MCF 10A (cell line): ENCODE data around the gene ID2. TPM values are rescaled to one million over a fixed set of nuclear protein-coding genes. Genes with fewer than 3 reads are reported as not detected.

Experiments used
- BruUV-seq: library from RNA; stranded (reverse); fragments of 400-500 nt; replicated peaks from 2 replicates; lab custom pipeline; 2021; lab: Mats Ljungman, UMichigan
- CTCF ChIA-PET: fragments of 300-600 bp; sonication (Branson Sonifier 250); formaldehyde crosslinking; extraction: SDS; loops from one replicate; lab custom pipeline; 2021; ENCODE audit warnings: antibody characterized with exemption, inconsistent platforms; lab: Yijun Ruan, JAX
- POLR2A ChIA-PET: fragments of 300-600, 350-650 bp; sonication (Branson Sonifier 250); formaldehyde crosslinking; extraction: SDS; loops from one replicate; lab custom pipeline; 2020; ENCODE audit warnings: antibody characterized with exemption, inconsistent platforms; lab: Yijun Ruan, JAX
- DNase-seq: peaks from one replicate; pipeline ENCODE4 v3.0.0-alpha.2; 2018; ENCODE audit not compliant: unreplicated experiment
- H3K27ac Mint-ChIP-seq: one replicate; pipeline ENCODE4 v1.8.0; 2022; ENCODE audit warnings: mild to moderate bottlenecking, low read depth, mixed read lengths; ENCODE audit not compliant: unreplicated experiment
- H3K27me3 Mint-ChIP-seq: one replicate; pipeline ENCODE4 v1.8.0; 2022; ENCODE audit warnings: mixed read lengths; ENCODE audit not compliant: insufficient read depth, unreplicated experiment
- H3K36me3 Mint-ChIP-seq: one replicate; pipeline ENCODE4 v1.8.0; 2022; ENCODE audit warnings: mild to moderate bottlenecking, moderate library complexity, mixed read lengths; ENCODE audit not compliant: insufficient read depth, unreplicated experiment
- H3K4me1 Mint-ChIP-seq: one replicate; pipeline ENCODE4 v1.8.0; 2022; ENCODE audit warnings: mixed read lengths; ENCODE audit not compliant: insufficient read depth, unreplicated experiment
- H3K4me3 Mint-ChIP-seq: one replicate; pipeline ENCODE4 v1.8.0; 2022; ENCODE audit warnings: mild to moderate bottlenecking, moderate library complexity, mixed read lengths; ENCODE audit not compliant: unreplicated experiment
- H3K9me3 Mint-ChIP-seq: one replicate; pipeline ENCODE4 v1.8.0; 2022; ENCODE audit warnings: mixed read lengths; ENCODE audit not compliant: unreplicated experiment
- CTCF ChIP-seq: fragments of 200-600 bp; IDR thresholded peaks from one replicate; pipeline ENCODE4 v1.8.0; 2022; ENCODE audit warnings: antibody characterized with exemption, mild to moderate bottlenecking; ENCODE audit not compliant: unreplicated experiment
- intact Hi-C: fragments of 100-400 bp; cut with micrococcal nuclease; formaldehyde crosslinking; loops from 2 replicates; pipeline ENCODE4 v1.14.1; 2022
- total RNA-seq: library from RNA; stranded (reverse); gene quantifications from 2 replicates; pipeline ENCODE4 v1.2.3, GENCODE V29; 2022

The ID2 gene
- total RNA-seq, 1 experiment from 2014 or later, result 2.0 TPM

DNA sequence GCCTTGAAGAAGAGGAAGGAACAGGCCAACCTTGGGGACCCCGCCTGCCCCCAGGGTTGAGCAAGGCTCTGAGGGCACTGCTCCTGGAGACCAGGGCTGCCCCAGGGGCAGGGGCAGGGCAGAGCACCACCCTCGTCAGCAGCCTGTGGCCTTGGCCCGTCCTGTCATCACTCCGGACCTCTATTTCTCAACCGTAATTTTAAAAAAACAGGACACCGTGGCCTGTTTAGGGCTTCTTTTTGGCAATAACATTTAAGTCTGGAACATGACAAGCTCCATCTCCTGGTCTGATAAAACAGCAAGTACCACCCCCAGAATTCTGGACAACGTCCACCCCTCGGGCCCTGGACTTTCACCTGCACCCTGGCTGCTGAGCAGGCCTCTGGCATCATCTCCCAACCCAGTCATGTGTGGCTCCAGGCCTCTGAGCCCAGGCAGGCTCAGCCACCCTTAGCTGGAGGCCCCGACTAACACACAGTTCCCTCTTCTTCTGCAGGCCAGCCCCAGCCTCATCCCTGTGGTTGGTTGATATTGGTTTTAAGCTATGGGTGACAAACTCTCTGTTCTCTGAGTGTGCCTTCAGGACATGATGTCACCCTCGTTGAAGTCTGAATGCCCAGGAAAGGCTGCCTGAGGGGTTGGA is 22.6 kb upstream of the ID2 start:
- Mint-ChIP-seq H3K36me3 (peaks cover 4% of the 10 kb centered on the region), H3K27me3 (no peaks in the 10 kb centered on the region), H3K27ac (no peak overlapping the region), H3K4me1 (peaks cover 6% of the 10 kb centered on the region), H3K4me3 (no peak overlapping the region), H3K9me3 (peaks cover 2% of the 10 kb centered on the region)
- intact Hi-C loops, result no loop called here
- TF ChIP-seq CTCF, result no peak
- CTCF ChIA-PET, result no interaction called here
- POLR2A ChIA-PET, result interaction anchor here (0.6 kb wide), 1 partner anchor 24 kb away, joined by 3 read pairs; no protein-coding TSS in a partner anchor
- no TSS peak for BruUV-seq
- DNase-seq, result no peak

- ChIA-PET CTCF (no interaction called here), POLR2A (interaction anchor here (0.6 kb wide), 1 partner anchor 23 kb away, joined by 3 read pairs; no protein-coding TSS in a partner anchor)
- BruUV-seq, result no TSS peak
- DNase-seq, result no peak
- intact Hi-C loops, result loop anchor here (5.0 kb wide), 1 partner anchor 658 kb away; no protein-coding TSS in a partner anchor
- no peak for TF ChIP-seq CTCF
- no peaks in the 10 kb centered on the region for H3K9me3 Mint-ChIP-seq
- no peaks in the 10 kb centered on the region for H3K36me3 Mint-ChIP-seq
- no peak overlapping the region for H3K4me3 Mint-ChIP-seq
- H3K27me3 Mint-ChIP-seq, result no peaks in the 10 kb centered on the region
- no peak overlapping the region for H3K27ac Mint-ChIP-seq
- peaks cover 6% of the 10 kb centered on the region for H3K4me1 Mint-ChIP-seq
These were observed 21.9 kb upstream of the ID2 start for GRCh38 chr2:8659735-8660492.

DNA sequence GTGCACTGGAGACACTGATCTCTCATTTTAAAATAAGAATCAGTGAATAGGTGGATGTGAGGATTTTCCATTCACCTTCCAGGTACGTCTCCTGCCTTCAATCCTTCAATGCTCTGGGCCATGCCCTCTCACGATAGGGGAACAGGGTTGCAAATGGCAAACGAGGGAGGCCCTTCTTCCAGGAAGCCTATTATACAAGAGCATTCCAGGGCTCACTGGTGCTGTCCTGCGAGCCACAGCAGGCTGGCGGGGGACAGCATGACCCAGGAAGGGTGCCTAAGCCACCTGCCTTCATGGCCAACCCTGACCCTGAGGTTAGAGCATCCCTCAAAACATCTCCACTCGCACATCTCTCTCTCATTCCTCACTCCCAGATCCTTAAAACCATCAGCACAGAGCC is 20.6 kb upstream of the ID2 start:
- no peak overlapping the region for H3K4me3 Mint-ChIP-seq
- ChIA-PET CTCF (interaction anchor here (0.6 kb wide), 1 partner anchor 48 kb away, joined by 3 read pairs; no protein-coding TSS in a partner anchor), POLR2A (no interaction called here)
- H3K36me3 Mint-ChIP-seq, result no peaks in the 10 kb centered on the region
- TF ChIP-seq CTCF, result no peak
- no peak overlapping the region for H3K27ac Mint-ChIP-seq
- BruUV-seq, result no TSS peak
- H3K27me3 Mint-ChIP-seq, result no peaks in the 10 kb centered on the region
- intact Hi-C loops, result loop anchor here (5.0 kb wide), 1 partner anchor 659 kb away; no protein-coding TSS in a partner anchor
- DNase-seq, result no peak
- peaks cover 6% of the 10 kb centered on the region for H3K4me1 Mint-ChIP-seq
- H3K9me3 Mint-ChIP-seq, result no peaks in the 10 kb centered on the region

- intact Hi-C loops, result loop anchor here (5.0 kb wide), 1 partner anchor 659 kb away; no protein-coding TSS in a partner anchor
- no peak overlapping the region for H3K27ac Mint-ChIP-seq
- peaks cover 6% of the 10 kb centered on the region for H3K4me1 Mint-ChIP-seq
- no peaks in the 10 kb centered on the region for H3K27me3 Mint-ChIP-seq
- no peak for DNase-seq
- TF ChIP-seq CTCF, result no peak
- POLR2A ChIA-PET, result no interaction called here
- BruUV-seq, result no TSS peak
- H3K4me3 Mint-ChIP-seq, result no peak overlapping the region
- CTCF ChIA-PET, result interaction anchor here (0.9 kb wide), 1 partner anchor 14 kb away, joined by 3 read pairs; no protein-coding TSS in a partner anchor
- no peaks in the 10 kb centered on the region for H3K36me3 Mint-ChIP-seq
- no peaks in the 10 kb centered on the region for H3K9me3 Mint-ChIP-seq
These were observed 20.1 kb upstream of the ID2 start for GRCh38 chr2:8661736-8662135.
